Umbilical cord (tissue), 2 donors: ENCODE data around the gene OGN. TPM values are rescaled to one million over a fixed set of nuclear protein-coding genes. Genes with fewer than 3 reads are reported as not detected.

ENCODE experiments used
- DNase-seq: peaks from one replicate; pipeline ENCODE4 v3.0.0-alpha.2; 2015; ENCODE audit warnings: low spot score
- total RNA-seq: library from RNA; depleted of rRNA; stranded (reverse); fragments of >200 nt; gene quantifications from one replicate; pipeline ENCODE4 v1.2.3, GENCODE V29; 2014; ENCODE audit warnings: low replicate concordance; ENCODE audit not compliant: insufficient read depth

OGN gene
- total RNA-seq, 1 donor from 2014 or later, result 567 TPM

- peak; percentile 88 for DNase-seq
Observed at GRCh38 chr9:92405818-92406217, 1.4 kb upstream of the OGN start.

GRCh38 chr9:92402826-92403745, 1.3 kb downstream of the OGN start:
- peak; percentile 51 for DNase-seq

- no peak for DNase-seq
Observed at GRCh38 chr9:92402360-92402759, 2.0 kb downstream of the OGN start.

- DNase-seq, result no peak
Observed at GRCh38 chr9:92397853-92398252, 6.5 kb downstream of the OGN start.

- DNase-seq, result no peak
Observed at GRCh38 chr9:92395617-92396016, 8.8 kb downstream of the OGN start.

GRCh38 chr9:92393686-92394085, 10.7 kb downstream of the OGN start:
- DNase-seq, result peak; percentile 35

GRCh38 chr9:92392690-92393089, 11.7 kb downstream of the OGN start:
- DNase-seq, result no peak

GRCh38 chr9:92385953-92386352, 18.4 kb downstream of the OGN start:
- DNase-seq, result no peak

GRCh38 chr9:92385477-92385876, 18.9 kb downstream of the OGN start:
- DNase-seq, result no peak

GRCh38 chr9:92385001-92385400, 19.4 kb downstream of the OGN start:
- DNase-seq, result peak; percentile 52

- peak; percentile 33 for DNase-seq
Observed at GRCh38 chr9:92384375-92384774, 20.0 kb downstream of the OGN start.

GRCh38 chr9:92381775-92382174, 22.6 kb downstream of the OGN start:
- no peak for DNase-seq

GRCh38 chr9:92380603-92381002, 23.8 kb downstream of the OGN start:
- DNase-seq, result no peak

GRCh38 chr9:92378865-92379560, 25.4 kb downstream of the OGN start:
- DNase-seq, result peak; percentile 40

- DNase-seq, result peak; percentile 92
Observed at GRCh38 chr9:92377876-92378275, 26.5 kb downstream of the OGN start.

GRCh38 chr9:92373167-92373566, 31.2 kb downstream of the OGN start:
- DNase-seq, result no peak

GRCh38 chr9:92369075-92369474, 35.3 kb downstream of the OGN start:
- no peak for DNase-seq

GRCh38 chr9:92360083-92360482, 44.3 kb downstream of the OGN start:
- DNase-seq, result peak; percentile 16

GRCh38 chr9:92359394-92359995, 44.9 kb downstream of the OGN start:
- DNase-seq, result peak; percentile 89

GRCh38 chr9:92353051-92353450, 51.3 kb downstream of the OGN start:
- no peak for DNase-seq

- no peak for DNase-seq
Observed at GRCh38 chr9:92350740-92351133, 53.6 kb downstream of the OGN start.
